Endothelial cell of umbilical vein (primary cell): ENCODE measurements around the gene PDE10A. TPM values are rescaled to one million over a fixed set of nuclear protein-coding genes. Genes with fewer than 3 reads are reported as not detected.

Experiments used
- BruUV-seq: library from RNA; stranded (reverse); fragments of 400-500 nt; replicated peaks from 2 replicates; lab custom pipeline; 2021; lab: Mats Ljungman, UMichigan
- CTCF ChIA-PET: fragments of 300-600, 350-600 bp; sonication (Branson Sonifier 250); formaldehyde crosslinking; loops from one replicate; lab custom pipeline; 2021; ENCODE audit warnings: antibody characterized with exemption, inconsistent platforms; lab: Charles Lee
- POLR2A ChIA-PET: fragments of 300-600, 350-600 bp; sonication (Branson Sonifier 250); formaldehyde crosslinking; loops from one replicate; lab custom pipeline; 2021; ENCODE audit warnings: antibody characterized with exemption, inconsistent platforms; lab: Charles Lee
- DNase-seq: peaks from one replicate; pipeline ENCODE4 v3.0.0-alpha.2; 2011; ENCODE audit warnings: low read depth, low spot score
- FAIRE-seq: peaks from 2 replicates; lab custom pipeline; 2011; peaks lifted over from hg19 to GRCh38; lab: Jason Lieb, UNC
- H2AFZ ChIP-seq: 2 replicates; pipeline ENCODE4 v1.6.0; 2012; ENCODE audit warnings: low read depth, low read length, control low read depth, inconsistent platforms
- H3K27ac ChIP-seq: 2 replicates; pipeline ENCODE4 v1.5.1; 2011; ENCODE audit warnings: low read depth, mild to moderate bottlenecking, control low read depth, low read length, moderate library complexity; ENCODE audit not compliant: insufficient read depth
- H3K27me3 ChIP-seq, 2 experiments: 2 replicates each; pipeline versions ENCODE4 v1.6.0 to v1.6.1; 2011; ENCODE audit warnings: low read length in 2 of 2, mixed read lengths in 1 of 2; ENCODE audit not compliant: control insufficient read depth in 2 of 2, insufficient read depth in 2 of 2
- H3K36me3 ChIP-seq, 2 experiments: 2 replicates in 1 of 2; 3 replicates in 1 of 2; pipeline ENCODE4 v1.5.1; 2011; ENCODE audit warnings: low read length in 2 of 2, mild to moderate bottlenecking in 1 of 2, moderate library complexity in 1 of 2; ENCODE audit not compliant: control insufficient read depth in 2 of 2, insufficient read depth in 2 of 2; ENCODE audit errors: extremely low read depth in 1 of 2
- H3K4me1 ChIP-seq: 3 replicates; pipeline ENCODE4 v1.5.1; 2011; ENCODE audit warnings: mild to moderate bottlenecking, low read length; ENCODE audit not compliant: control insufficient read depth, insufficient read depth; ENCODE audit errors: extremely low read depth
- H3K4me2 ChIP-seq: 2 replicates; pipeline ENCODE4 v1.6.1; 2011; ENCODE audit warnings: low read length, control low read depth, mixed read lengths; ENCODE audit not compliant: insufficient read depth
- H3K4me3 ChIP-seq, 3 experiments: fragments of 200-600 bp in 1 of 3; sonication (generic), shearing (Covaris generic) in 1 of 3; replicated peaks in 1 of 3; 2 replicates each; pipeline ENCODE4 v1.5.1; 2011 to 2016; ENCODE audit warnings: control low read depth in 3 of 3, low read length in 3 of 3, mild to moderate bottlenecking in 2 of 3, inconsistent platforms in 1 of 3, low read depth in 1 of 3, moderate library complexity in 1 of 3; ENCODE audit not compliant: insufficient read depth in 1 of 3
- H3K79me2 ChIP-seq: 2 replicates; pipeline ENCODE4 v1.6.0; 2012; ENCODE audit warnings: low read length, inconsistent platforms; ENCODE audit not compliant: control insufficient read depth, insufficient read depth
- H3K9ac ChIP-seq: replicated peaks from 2 replicates; pipeline ENCODE3; 2011; ENCODE audit warnings: low read length, control low read depth; ENCODE audit not compliant: insufficient read depth; ENCODE audit errors: extremely low read depth
- H3K9me1 ChIP-seq: replicated peaks from 3 replicates; pipeline ENCODE4 v1.6.0; 2011; ENCODE audit warnings: mild to moderate bottlenecking, low read length; ENCODE audit not compliant: control insufficient read depth, insufficient read depth; ENCODE audit errors: extremely low read depth
- H3K9me3 ChIP-seq: replicated peaks from 2 replicates; pipeline ENCODE4 v1.5.1; 2012; ENCODE audit warnings: low read length, inconsistent platforms; ENCODE audit not compliant: control insufficient read depth, insufficient read depth
- H4K20me1 ChIP-seq: replicated peaks from 2 replicates; pipeline ENCODE3; 2011; ENCODE audit warnings: mild to moderate bottlenecking, low read length; ENCODE audit not compliant: control insufficient read depth, insufficient read depth; ENCODE audit errors: extremely low read depth
- EZH2 ChIP-seq: IDR thresholded peaks from 2 replicates; pipeline ENCODE4 v1.6.1; 2012; ENCODE audit warnings: borderline replicate concordance, low read depth, mild to moderate bottlenecking, moderate library complexity, low read length, inconsistent platforms; ENCODE audit not compliant: severe bottlenecking
- FOS ChIP-seq: IDR thresholded peaks from 2 replicates; pipeline ENCODE4 v1.6.1; 2011; ENCODE audit warnings: mild to moderate bottlenecking, low read length, moderate library complexity, borderline replicate concordance; ENCODE audit not compliant: insufficient read depth
- GATA2 ChIP-seq: IDR thresholded peaks from 2 replicates; pipeline ENCODE4 v1.7.0; 2011; ENCODE audit warnings: low read depth, mild to moderate bottlenecking, moderate library complexity, mixed read lengths, low read length; ENCODE audit not compliant: insufficient read length, insufficient read depth
- JUN ChIP-seq: IDR thresholded peaks from 2 replicates; pipeline ENCODE4 v1.6.1; 2011; ENCODE audit warnings: borderline replicate concordance, low read depth; ENCODE audit not compliant: insufficient read length, insufficient read depth
- MYC ChIP-seq: IDR thresholded peaks from one replicate; pipeline ENCODE4 v1.6.1; 2011; ENCODE audit warnings: mild to moderate bottlenecking, low read depth, low read length
- POLR2A ChIP-seq: IDR thresholded peaks from 2 replicates; pipeline ENCODE4 v1.6.1; 2012; ENCODE audit warnings: low read depth, mild to moderate bottlenecking, control low read depth, low read length
- POLR2AphosphoS5 ChIP-seq: IDR thresholded peaks from 2 replicates; pipeline ENCODE4 v1.6.1; 2012; ENCODE audit warnings: low read depth, mild to moderate bottlenecking, control low read depth, low read length, moderate library complexity; ENCODE audit not compliant: insufficient read depth
- dilution Hi-C: fragments of 300-500 bp; cut with MboI; formaldehyde crosslinking; loops from one replicate; pipeline ENCODE4 v1.15.0; 2019; ENCODE audit warnings: low sequenced_read_pairs; ENCODE audit not compliant: extremely low pct_ligation_motif_present
- intact Hi-C: fragments of 100-400 bp; cut with micrococcal nuclease; formaldehyde crosslinking; loops from one replicate; pipeline ENCODE4 v1.10.0; 2022
- polyA plus RNA-seq, 4 experiments: library from polyadenylated mRNA; depleted of rRNA in 3 of 4; stranded (reverse) in 3 of 4; unstranded in 1 of 4; fragments of >200 nt; gene quantifications; 2 replicates each; pipeline versions ENCODE4 v1.2.1 to v1.2.3, GENCODE V29; 2011 to 2012; ENCODE audit warnings: missing spikeins in 1 of 4
- total RNA-seq: library from RNA; stranded (reverse); gene quantifications from 2 replicates; pipeline ENCODE4 v1.2.3, GENCODE V29; 2021
- TF ChIP-seq, protein P1 (sequence below): IDR thresholded peaks from 2 replicates; pipeline ENCODE4 v1.6.1; 2011; ENCODE audit not compliant: insufficient read depth, insufficient read length
- TF ChIP-seq, protein P2 (sequence below), 2 donors: IDR thresholded peaks; 1 replicate in 1 of 2; 2 replicates in 1 of 2; pipeline ENCODE4 v1.5.1; 2011; ENCODE audit warnings: low read length in 2 of 2, mild to moderate bottlenecking in 2 of 2, moderate library complexity in 2 of 2, control low read depth in 1 of 2, inconsistent platforms in 1 of 2, low read depth in 1 of 2; ENCODE audit not compliant: insufficient read depth in 1 of 2; ENCODE audit errors: extremely low read depth in 1 of 2

PDE10A gene
- total and polyA plus RNA-seq, 2 donors (not counting 3 experiments of a cell fraction or from before 2014, with no cell fraction given): 0.86 to 2.9 TPM

- POLR2A ChIA-PET: no interaction called here
- no peaks in the 10 kb centered on the region for H3K36me3 ChIP-seq
- dilution Hi-C loops: no loop called here
- H4K20me1 ChIP-seq: no peaks in the 10 kb centered on the region
- intact Hi-C loops: no loop called here
- no peaks in the 10 kb centered on the region for H3K79me2 ChIP-seq
- BruUV-seq: no TSS peak
- CTCF ChIA-PET: no interaction called here
- no peaks in the 10 kb centered on the region for H3K4me1 ChIP-seq
- H3K4me2 ChIP-seq: no peak overlapping the region
- H3K9ac ChIP-seq: no peak overlapping the region
- FAIRE-seq (no peak), DNase-seq (no peak)
- no peaks in the 10 kb centered on the region for H3K9me1 ChIP-seq
- H3K9me3 ChIP-seq: no peaks in the 10 kb centered on the region
- no peak overlapping the region for H2AFZ ChIP-seq
- TF ChIP-seq MYC (no peak), POLR2AphosphoS5 (no peak), JUN (no peak), POLR2A (no peak), GATA2 (no peak), FOS (no peak), EZH2 (no peak)
- TF ChIP-seq, protein P1, sequence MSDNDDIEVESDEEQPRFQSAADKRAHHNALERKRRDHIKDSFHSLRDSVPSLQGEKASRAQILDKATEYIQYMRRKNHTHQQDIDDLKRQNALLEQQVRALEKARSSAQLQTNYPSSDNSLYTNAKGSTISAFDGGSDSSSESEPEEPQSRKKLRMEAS: no peak
- TF ChIP-seq, protein P2, sequence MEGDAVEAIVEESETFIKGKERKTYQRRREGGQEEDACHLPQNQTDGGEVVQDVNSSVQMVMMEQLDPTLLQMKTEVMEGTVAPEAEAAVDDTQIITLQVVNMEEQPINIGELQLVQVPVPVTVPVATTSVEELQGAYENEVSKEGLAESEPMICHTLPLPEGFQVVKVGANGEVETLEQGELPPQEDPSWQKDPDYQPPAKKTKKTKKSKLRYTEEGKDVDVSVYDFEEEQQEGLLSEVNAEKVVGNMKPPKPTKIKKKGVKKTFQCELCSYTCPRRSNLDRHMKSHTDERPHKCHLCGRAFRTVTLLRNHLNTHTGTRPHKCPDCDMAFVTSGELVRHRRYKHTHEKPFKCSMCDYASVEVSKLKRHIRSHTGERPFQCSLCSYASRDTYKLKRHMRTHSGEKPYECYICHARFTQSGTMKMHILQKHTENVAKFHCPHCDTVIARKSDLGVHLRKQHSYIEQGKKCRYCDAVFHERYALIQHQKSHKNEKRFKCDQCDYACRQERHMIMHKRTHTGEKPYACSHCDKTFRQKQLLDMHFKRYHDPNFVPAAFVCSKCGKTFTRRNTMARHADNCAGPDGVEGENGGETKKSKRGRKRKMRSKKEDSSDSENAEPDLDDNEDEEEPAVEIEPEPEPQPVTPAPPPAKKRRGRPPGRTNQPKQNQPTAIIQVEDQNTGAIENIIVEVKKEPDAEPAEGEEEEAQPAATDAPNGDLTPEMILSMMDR (IDR thresholded peaks at IDR 0.05; ENCODE audit: extremely low read depth in 1 of 2, insufficient read depth in 1 of 2, low read depth in 1 of 2, low read length in 2 of 2): no peak
- H3K4me3 ChIP-seq: no peak overlapping the region
- no peaks in the 10 kb centered on the region for H3K27me3 ChIP-seq
- H3K27ac ChIP-seq: no peak overlapping the region
Measured at GRCh38 chr6:165698868-165699267, 35.8 kb upstream of the PDE10A start.
